C4-2B (cell line): ENCODE measurements around the gene ZBTB20.

Source experiments
- ZFX ChIP-seq: fragments of 450-650 bp; IDR thresholded peaks from 2 replicates; pipeline ENCODE4 v1.6.1; 2017
- TF ChIP-seq, protein P1 (sequence below): fragments of 450-650 bp; conservative IDR thresholded peaks from 2 replicates; pipeline ENCODE4 v1.5.1; 2017; ENCODE audit warnings: mild to moderate bottlenecking

GRCh38 chr3:114451051-114451451 is 696.0 kb downstream of the ZBTB20 start:
- TF ChIP-seq, protein P1, sequence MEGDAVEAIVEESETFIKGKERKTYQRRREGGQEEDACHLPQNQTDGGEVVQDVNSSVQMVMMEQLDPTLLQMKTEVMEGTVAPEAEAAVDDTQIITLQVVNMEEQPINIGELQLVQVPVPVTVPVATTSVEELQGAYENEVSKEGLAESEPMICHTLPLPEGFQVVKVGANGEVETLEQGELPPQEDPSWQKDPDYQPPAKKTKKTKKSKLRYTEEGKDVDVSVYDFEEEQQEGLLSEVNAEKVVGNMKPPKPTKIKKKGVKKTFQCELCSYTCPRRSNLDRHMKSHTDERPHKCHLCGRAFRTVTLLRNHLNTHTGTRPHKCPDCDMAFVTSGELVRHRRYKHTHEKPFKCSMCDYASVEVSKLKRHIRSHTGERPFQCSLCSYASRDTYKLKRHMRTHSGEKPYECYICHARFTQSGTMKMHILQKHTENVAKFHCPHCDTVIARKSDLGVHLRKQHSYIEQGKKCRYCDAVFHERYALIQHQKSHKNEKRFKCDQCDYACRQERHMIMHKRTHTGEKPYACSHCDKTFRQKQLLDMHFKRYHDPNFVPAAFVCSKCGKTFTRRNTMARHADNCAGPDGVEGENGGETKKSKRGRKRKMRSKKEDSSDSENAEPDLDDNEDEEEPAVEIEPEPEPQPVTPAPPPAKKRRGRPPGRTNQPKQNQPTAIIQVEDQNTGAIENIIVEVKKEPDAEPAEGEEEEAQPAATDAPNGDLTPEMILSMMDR, result no peak
- TF ChIP-seq ZFX, result no peak
